Fibroblast of skin of left quadriceps (primary cell): ENCODE results near the gene HELZ2.
"Not testable (repeated sequence)": the region's sequence is repeated elsewhere in the genome, so short reads cannot be mapped to it uniquely, and the experiment has no call there.

Experiments
- DNase-seq, 2 experiments: peaks; one replicate each; pipeline ENCODE4 v3.0.0-alpha.2; 2013; ENCODE audit warnings: low read depth in 2 of 2

The HELZ2 gene, protein sequence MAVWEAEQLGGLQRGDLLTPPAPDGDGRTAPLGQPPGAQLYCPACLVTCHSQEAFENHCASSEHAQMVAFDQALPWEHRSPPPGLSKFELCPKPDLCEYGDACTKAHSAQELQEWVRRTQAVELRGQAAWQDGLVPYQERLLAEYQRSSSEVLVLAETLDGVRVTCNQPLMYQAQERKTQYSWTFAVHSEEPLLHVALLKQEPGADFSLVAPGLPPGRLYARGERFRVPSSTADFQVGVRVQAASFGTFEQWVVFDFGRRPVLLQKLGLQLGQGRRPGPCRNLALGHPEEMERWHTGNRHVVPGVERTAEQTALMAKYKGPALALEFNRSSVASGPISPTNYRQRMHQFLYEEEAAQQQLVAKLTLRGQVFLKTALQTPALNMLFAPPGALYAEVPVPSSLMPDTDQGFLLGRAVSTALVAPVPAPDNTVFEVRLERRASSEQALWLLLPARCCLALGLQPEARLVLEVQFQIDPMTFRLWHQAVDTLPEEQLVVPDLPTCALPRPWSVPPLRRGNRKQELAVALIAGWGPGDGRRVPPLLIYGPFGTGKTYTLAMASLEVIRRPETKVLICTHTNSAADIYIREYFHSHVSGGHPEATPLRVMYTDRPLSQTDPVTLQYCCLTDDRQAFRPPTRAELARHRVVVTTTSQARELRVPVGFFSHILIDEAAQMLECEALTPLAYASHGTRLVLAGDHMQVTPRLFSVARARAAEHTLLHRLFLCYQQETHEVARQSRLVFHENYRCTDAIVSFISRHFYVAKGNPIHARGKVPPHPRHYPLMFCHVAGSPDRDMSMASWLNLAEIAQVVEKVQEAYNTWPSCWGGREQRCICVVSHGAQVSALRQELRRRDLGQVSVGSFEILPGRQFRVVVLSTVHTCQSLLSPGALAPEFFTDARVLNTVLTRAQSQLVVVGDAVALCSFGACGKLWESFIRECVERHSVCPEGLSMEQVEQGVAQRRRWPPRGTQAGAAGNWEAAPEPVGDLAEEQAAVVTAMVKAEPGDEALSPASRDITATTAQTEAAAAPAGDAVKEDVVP (N-terminal part only)

DNA sequence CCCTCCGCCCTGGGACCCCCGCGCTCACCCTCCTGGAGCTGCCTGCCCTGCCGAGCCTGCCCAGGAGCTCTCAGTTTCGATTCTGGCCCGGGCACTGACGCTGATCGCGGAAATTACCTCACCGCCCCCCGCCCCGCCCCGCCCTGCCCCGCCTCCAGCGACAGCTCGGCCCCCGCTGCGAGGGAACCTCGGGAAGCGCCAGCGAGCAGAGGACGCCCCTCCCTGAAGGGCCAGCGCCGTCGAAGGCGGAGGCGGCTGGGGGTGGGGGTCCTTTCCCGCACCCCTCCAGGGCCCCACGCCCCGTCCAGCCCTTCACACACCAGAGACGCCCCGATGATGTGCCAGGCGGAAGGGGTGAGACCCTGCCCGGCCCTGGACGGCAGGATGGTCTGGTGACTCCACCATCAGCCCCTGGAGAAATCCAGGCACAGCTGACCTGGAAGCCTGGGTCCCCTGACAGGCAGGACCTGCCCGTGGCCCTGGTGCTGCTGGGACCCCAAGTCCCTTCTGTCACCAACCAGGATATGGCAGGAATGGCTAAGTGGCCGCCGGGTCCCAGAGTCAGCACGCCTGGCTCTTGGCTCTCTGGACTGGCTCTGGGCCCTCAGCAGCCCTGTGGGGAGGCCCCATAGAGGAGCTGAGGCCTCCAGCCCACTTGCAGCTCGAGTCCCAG is at the start of gene HELZ2:
HELZ2 (minus strand) TSS at position 84 of the 673 bp plus-strand sequence. CDS start 1,854 bp downstream, outside the sequence.
- DNase-seq = peak; percentile 28 to 34

GRCh38 chr20:63622732-63623131 is 48.7 kb upstream of the HELZ2 start:
- DNase-seq = no peak

DNA sequence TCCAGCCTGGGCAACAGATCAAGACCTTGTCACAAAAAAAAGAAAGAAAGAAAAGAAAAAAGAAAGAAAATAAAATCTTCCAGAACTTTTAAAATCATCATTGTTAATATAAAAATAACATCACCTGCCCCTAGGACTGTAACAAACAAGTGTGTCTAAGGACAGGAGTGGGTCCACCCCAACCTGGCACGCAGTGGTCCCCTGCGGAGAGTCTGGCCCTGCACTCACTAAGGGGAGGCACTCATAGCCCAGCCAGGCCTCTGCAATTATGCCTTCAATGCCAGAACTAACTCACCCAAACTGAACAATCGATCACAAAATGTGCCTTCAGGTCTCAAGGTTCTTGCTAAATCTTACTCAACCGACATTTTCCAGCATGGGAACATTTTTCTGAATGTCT is 48.1 kb upstream of the HELZ2 start:
- DNase-seq = no peak

DNA sequence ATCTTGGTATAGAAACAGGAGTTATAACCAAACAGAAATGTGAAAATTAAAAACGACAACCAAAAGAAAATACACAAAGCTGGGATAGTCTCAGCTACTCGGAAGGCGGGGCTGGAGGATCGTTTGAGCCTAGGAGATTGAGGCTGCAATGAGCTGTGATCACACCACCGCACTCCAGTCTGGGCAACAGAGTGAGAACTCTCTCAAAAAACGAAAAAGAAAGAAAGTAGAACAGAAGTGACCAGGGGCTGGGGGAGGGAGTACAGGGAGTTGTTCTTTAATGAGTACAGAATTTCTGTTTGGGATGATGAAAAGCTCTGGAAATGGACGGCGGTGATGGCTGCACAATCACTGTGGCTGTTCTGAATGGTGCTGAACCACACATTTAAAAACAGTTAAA is 47.0 kb upstream of the HELZ2 start:
- DNase-seq = no peak

- no peak for DNase-seq
These were observed 45.5 kb upstream of the HELZ2 start for GRCh38 chr20:63619505-63619904.

- no peak for DNase-seq
These were observed 45.0 kb upstream of the HELZ2 start for GRCh38 chr20:63619086-63619485.

DNA sequence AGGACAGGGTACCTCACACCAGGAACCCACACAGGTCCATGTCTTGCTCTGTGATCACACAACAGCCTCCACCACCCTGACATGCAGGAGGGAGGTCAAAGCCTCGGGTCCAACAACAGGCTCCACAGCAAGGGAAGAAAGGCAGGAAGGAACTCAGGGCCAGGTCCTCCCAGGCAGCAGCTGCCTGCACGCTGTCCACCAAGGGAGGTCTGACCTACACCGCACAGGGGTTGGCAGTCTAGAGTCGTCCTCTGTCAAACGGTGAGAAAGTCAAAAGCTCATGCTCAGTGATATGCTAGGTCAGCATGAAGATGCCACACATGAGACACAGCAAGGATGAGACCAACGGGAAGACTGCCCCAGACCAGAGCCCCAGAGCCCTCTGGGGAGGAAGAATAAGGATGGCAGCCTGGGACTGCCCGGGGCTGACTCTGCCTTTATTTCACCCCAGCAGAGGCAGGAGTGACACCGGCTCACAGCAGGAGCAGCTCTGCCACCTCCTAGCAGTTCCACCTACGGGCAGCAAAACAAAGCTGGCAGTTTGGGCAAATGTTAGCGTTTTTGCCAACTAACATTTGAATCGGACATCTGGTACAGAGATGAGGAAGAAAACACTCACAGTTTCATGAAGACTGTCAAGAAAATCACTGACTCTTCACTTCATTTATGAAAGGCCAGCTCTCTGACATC is 44.4 kb upstream of the HELZ2 start:
- DNase-seq = no peak

DNA sequence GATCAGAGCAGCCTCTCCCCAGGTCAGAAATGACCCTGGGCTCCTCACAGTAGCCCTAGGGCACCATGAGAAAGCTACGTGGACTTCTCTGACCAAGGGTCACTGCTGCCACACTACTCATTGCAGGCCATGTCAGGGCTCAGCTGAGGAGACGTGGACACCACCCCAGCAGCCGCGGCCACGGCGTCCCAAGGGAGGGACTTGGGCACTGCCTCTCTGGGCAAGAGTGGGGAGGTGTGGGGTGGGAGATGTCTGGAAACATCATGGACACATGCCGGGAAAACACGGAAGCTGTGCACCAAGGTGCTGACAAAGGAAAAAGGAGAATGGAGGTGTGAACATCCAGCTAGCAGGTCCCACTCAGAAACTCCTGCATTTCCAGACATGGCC is 43.8 kb upstream of the HELZ2 start:
- DNase-seq = no peak

- DNase-seq = no peak
These were observed 43.2 kb upstream of the HELZ2 start for GRCh38 chr20:63617092-63617875.

DNA sequence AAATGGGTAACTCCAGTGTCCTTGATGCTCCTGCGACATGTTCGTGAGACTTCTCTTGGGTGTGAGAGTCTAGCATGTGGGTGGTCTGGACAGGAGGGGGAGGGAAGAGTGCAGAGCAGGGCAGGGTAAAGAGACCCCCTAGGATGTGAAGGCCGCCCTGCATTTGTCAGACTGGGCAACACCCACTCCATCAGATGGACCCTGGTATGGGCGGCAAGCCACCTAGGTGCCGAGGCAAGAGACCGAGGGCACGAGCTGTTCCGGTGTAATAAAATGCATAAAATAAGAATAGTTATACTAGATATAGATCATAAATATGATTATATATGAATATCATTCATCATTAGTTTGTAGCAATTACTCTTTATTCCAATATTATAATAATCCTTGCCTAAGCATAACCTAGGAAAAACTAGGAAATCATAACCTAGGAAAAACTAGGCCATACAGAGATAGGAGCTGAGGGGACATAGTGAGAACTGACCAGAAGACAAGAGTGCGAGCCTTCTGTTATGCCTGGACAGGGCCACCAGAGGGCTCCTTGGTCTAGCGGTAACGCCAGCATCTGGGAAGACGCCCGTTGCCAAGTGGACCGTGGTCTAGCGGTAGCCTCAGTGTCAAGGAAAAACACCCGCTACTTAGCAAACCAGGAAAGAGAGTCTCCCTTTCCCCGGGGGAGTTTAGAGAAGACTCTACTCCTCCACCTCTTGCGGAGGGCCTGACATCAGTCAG is 40.0 kb upstream of the HELZ2 start:
- not testable (repeated sequence) for DNase-seq

DNA sequence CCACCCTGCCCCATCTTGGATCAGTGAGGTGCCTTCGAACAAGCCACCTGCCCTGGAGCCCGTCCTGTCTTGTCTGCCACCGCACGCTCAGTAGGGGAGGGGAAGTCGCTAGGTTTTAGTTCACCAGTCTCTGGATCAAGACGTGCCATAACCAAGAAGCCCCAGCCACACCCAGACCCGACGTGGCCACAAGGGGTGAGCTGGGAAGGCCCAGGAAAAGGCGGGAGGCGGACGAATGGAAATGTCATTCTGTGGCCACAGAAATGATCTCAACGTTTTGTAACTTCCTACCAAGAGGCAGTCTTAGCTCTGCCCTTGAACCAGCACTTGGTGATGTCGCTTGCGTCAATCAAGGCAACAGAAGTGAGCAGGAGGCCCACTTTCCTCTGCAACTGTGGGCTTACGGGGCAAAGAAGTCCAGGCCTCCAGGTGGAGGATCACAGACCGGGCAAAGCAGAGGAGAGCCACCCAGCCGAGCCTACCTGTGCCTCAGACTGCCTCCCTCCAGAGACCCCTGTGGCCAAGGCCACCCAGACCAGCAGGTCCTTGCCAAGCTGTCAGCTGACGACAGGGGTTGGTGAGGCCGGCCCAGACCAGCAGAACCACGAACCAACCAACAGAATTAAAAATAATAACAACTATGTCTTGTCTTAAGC is 38.4 kb upstream of the HELZ2 start:
- DNase-seq = no peak

DNA sequence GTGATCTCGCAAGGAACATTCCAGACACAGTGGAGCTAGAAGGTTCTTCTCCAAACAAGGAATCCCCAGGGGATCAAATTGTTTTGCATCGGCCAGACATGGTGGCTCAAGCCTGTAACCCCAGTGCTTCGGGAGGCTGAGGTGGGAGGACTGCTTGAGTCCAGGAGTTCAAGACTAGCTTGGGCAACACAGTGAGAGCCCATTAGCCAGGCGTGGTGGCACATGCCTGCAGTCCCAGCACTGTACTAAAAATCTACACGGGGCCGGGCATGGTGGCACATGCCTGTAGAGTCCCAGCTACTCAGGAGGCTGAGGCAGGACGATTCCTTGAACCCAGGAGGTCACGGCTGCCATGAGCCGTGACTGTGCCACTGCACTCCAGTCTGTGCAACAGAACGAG is 37.6 kb upstream of the HELZ2 start:
- DNase-seq = no peak

GRCh38 chr20:63610581-63611435 is 36.8 kb upstream of the HELZ2 start:
- no peak for DNase-seq

- DNase-seq = no peak
These were observed 32.6 kb upstream of the HELZ2 start for GRCh38 chr20:63606686-63607085.

GRCh38 chr20:63602321-63602720 is 28.3 kb upstream of the HELZ2 start:
- DNase-seq = no peak

DNA sequence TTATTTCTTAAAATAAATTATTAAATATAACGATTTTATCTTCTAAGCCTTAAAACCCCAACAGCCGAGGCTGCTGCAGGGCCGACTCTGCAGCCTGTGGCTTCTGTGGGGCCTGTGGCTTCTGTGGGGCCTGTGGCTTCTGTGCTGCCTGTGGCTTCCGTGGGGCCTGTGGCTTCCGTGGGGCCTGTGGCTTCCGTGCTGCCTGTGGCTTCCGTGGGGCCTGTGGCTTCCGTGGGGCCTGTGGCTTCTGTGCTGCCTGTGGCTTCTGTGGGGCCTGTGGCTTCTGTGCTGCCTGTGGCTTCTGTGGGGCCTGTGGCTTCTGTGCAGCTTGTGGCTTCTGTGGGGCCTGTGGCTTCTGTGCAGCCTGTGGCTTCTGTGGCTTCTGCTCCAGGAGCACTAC is 27.6 kb upstream of the HELZ2 start:
- DNase-seq = not testable (repeated sequence)

- no peak for DNase-seq
These were observed 25.5 kb upstream of the HELZ2 start for GRCh38 chr20:63599396-63600050.
